MM.1S (cell line): ENCODE results near the gene NEK8.

Source experiments
- EZH2 ChIP-seq: fragments of 300-600 bp; sonication (generic); optimal IDR thresholded peaks from 2 replicates; pipeline ENCODE3; 2017; ENCODE audit warnings: low read depth, mild to moderate bottlenecking, antibody characterized with exemption, low read length, mixed read lengths
- TF ChIP-seq, protein P1 (sequence below): fragments of 300-600 bp; sonication (generic); IDR thresholded peaks from 2 replicates; pipeline ENCODE4 v1.5.1; 2016; ENCODE audit warnings: antibody characterized with exemption, low read length, mixed read lengths

DNA sequence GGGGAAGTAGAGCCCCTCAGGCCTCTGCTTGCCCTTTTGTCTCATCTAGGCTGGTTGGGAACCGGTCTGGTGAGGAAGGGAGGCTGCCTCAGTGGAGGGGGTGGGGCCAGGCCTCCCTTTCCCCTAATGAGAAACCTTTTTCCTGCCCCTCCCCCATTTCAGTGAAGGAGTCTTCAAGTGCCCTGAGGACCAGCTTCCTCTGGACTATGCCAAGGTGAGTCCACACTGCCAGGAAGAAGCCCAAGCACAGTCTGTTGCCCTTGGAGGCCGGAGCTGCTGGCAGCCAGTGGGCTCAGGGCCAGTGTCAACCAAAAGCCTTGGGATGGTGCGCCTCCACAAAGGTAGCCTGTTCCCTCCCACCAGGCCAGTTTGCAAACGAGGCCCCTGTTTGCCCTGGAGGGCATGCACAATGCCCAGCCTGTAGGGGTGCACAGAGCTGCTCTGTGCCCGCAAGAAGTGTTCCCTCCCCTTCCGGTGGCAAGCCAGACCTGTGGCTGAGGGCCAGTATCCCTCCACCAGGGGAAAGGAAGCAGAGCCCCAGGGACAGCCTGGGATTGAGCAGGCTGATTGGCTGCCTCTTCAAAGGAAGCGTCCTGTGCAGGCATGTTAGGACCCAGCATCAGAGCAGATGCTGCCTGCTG lies 18.6 kb downstream of the NEK8 start:
- TF ChIP-seq, protein P1, sequence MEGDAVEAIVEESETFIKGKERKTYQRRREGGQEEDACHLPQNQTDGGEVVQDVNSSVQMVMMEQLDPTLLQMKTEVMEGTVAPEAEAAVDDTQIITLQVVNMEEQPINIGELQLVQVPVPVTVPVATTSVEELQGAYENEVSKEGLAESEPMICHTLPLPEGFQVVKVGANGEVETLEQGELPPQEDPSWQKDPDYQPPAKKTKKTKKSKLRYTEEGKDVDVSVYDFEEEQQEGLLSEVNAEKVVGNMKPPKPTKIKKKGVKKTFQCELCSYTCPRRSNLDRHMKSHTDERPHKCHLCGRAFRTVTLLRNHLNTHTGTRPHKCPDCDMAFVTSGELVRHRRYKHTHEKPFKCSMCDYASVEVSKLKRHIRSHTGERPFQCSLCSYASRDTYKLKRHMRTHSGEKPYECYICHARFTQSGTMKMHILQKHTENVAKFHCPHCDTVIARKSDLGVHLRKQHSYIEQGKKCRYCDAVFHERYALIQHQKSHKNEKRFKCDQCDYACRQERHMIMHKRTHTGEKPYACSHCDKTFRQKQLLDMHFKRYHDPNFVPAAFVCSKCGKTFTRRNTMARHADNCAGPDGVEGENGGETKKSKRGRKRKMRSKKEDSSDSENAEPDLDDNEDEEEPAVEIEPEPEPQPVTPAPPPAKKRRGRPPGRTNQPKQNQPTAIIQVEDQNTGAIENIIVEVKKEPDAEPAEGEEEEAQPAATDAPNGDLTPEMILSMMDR: no peak
- TF ChIP-seq EZH2: no peak
